HEK293 (cell line): ENCODE measurements around the gene TBC1D22A.

Experiments
- ZNF23 ChIP-seq: fragments of 450-650 bp; formaldehyde crosslinking; IDR thresholded peaks from 2 replicates; pipeline ENCODE4 v1.5.1; 2016; ENCODE audit warnings: missing biosample characterization, missing genetic modification characterization, borderline replicate concordance
- ZNF366 ChIP-seq: fragments of 450-650 bp; formaldehyde crosslinking; conservative IDR thresholded peaks from 2 replicates; pipeline ENCODE4 v1.5.1; 2016; ENCODE audit warnings: missing biosample characterization, missing genetic modification characterization
- ZNF510 ChIP-seq: fragments of 450-650 bp; formaldehyde crosslinking; IDR thresholded peaks from 2 replicates; pipeline ENCODE4 v1.5.1; 2018; ENCODE audit warnings: mild to moderate bottlenecking, missing genetic modification characterization, missing biosample characterization; ENCODE audit not compliant: insufficient replicate concordance
- ZNF544 ChIP-seq: fragments of 450-650 bp; formaldehyde crosslinking; IDR thresholded peaks from 2 replicates; pipeline ENCODE4 v1.5.0; 2017; ENCODE audit warnings: missing biosample characterization, missing genetic modification characterization
- ZNF777 ChIP-seq: fragments of 450-650 bp; formaldehyde crosslinking; IDR thresholded peaks from 2 replicates; pipeline ENCODE4 v1.5.1; 2017; ENCODE audit warnings: missing biosample characterization, missing genetic modification characterization, borderline replicate concordance
- TF ChIP-seq, protein P1 (sequence below): fragments of 450-650 bp; formaldehyde crosslinking; IDR thresholded peaks from 2 replicates; pipeline ENCODE4 v1.5.1; 2016; ENCODE audit warnings: missing biosample characterization, missing genetic modification characterization
- TF ChIP-seq, protein P2 (sequence below): fragments of 450-650 bp; formaldehyde crosslinking; IDR thresholded peaks from 2 replicates; pipeline ENCODE4 v1.5.1; 2016; ENCODE audit warnings: missing biosample characterization, missing genetic modification characterization

DNA sequence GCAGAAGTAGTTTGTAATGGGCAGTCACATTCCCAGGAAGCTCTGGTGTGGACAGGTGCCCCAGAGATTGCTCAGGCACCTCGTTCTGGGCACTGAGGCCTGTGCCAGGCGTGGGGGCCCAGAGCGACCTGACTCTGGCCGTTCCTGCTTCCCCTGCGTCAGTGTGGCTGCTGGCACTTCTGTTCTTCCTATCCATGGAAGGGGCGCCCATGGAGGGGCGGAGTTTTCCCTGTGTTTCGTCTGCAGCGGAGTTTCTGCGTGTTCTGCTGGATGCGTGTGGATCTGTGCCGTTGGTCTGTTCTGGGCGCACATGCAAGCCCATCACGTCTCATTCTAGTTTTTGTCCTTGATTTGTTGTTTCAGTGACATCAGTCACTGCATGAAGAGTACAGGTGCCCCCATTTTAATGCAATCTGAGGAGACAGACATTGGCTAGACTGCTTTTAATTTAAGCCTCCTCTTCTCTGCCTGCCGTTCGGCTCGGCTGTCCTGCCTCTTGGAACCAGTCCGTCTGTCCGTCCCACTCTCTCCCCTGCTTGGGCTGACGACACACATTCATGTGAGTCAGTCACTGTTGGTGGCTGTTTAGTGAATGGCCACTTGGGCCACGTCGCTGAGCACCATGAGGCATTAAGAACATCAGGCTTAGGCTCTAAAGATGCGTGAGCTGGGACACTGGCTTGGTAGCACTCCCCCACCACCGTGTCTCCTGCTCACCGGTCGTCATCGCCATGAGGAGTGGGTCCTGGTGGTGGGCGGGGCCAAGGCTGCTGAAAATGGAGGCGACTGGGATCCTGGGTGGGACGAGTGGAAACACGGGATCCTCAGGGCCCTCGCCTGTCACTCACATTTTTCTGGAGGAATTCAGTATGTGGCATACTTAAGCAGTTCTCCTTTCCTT is 255.8 kb downstream of the TBC1D22A start:
- TF ChIP-seq ZNF510 (tag by site-specific recombination) (no peak), ZNF544 (tag by site-specific recombination) (no peak), ZNF366 (no peak), ZNF23 (tag by site-specific recombination) (no peak), ZNF777 (no peak)
- TF ChIP-seq, protein P1, sequence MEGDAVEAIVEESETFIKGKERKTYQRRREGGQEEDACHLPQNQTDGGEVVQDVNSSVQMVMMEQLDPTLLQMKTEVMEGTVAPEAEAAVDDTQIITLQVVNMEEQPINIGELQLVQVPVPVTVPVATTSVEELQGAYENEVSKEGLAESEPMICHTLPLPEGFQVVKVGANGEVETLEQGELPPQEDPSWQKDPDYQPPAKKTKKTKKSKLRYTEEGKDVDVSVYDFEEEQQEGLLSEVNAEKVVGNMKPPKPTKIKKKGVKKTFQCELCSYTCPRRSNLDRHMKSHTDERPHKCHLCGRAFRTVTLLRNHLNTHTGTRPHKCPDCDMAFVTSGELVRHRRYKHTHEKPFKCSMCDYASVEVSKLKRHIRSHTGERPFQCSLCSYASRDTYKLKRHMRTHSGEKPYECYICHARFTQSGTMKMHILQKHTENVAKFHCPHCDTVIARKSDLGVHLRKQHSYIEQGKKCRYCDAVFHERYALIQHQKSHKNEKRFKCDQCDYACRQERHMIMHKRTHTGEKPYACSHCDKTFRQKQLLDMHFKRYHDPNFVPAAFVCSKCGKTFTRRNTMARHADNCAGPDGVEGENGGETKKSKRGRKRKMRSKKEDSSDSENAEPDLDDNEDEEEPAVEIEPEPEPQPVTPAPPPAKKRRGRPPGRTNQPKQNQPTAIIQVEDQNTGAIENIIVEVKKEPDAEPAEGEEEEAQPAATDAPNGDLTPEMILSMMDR (tag by site-specific recombination): no peak
- TF ChIP-seq, protein P2, sequence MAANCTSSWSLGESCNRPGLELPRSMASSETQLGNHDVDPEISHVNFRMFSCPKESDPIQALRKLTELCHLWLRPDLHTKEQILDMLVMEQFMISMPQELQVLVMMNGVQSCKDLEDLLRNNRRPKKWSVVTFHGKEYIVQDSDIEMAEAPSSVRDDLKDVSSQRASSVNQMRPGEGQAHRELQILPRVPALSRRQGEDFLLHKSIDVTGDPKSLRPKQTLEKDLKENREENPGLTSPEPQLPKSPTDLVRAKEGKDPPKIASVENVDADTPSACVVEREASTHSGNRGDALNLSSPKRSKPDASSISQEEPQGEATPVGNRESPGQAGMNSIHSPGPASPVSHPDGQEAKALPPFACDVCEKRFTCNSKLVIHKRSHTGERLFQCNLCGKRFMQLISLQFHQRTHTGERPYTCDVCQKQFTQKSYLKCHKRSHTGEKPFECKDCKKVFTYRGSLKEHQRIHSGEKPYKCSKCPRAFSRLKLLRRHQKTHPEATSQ (tag by site-specific recombination): no peak
